Kidney (tissue), 22 donors: Measurements from ENCODE around the gene EEIG1. TPM values are rescaled to one million over a fixed set of nuclear protein-coding genes. Genes with fewer than 3 reads are reported as not detected.

ENCODE experiments used
- DNase-seq, 5 donors: peaks; one replicate each; pipeline ENCODE4 v3.0.0-alpha.2; 2013 to 2020
- FAIRE-seq: peaks from 2 replicates; lab custom pipeline; 2012; peaks lifted over from hg19 to GRCh38; lab: Jason Lieb, UNC
- H3K27ac ChIP-seq, 2 donors: one replicate each; pipeline ENCODE4 v1.7.0; 2013; ENCODE audit warnings: low read depth in 2 of 2, low read length in 2 of 2, inconsistent platforms in 1 of 2
- H3K27me3 ChIP-seq: one replicate; pipeline ENCODE4 v1.7.1; 2013; ENCODE audit warnings: low read length, inconsistent platforms; ENCODE audit not compliant: control insufficient read depth, insufficient read depth
- H3K36me3 ChIP-seq, 3 donors: one replicate each; pipeline versions ENCODE4 v1.7.0 to v1.7.1; 2013; ENCODE audit warnings: low read length in 3 of 3, control low read depth in 1 of 3, inconsistent platforms in 1 of 3; ENCODE audit not compliant: insufficient read depth in 3 of 3, control insufficient read depth in 2 of 3
- H3K4me1 ChIP-seq, 3 donors: one replicate each; pipeline versions ENCODE4 v1.7.0 to v1.7.1; 2013; ENCODE audit warnings: low read length in 3 of 3, inconsistent platforms in 1 of 3, low read depth in 1 of 3; ENCODE audit not compliant: control insufficient read depth in 2 of 3, insufficient read depth in 2 of 3
- H3K4me3 ChIP-seq, 3 donors: one replicate each; pipeline versions ENCODE4 v1.7.0 to v1.8.1; 2013; ENCODE audit warnings: low read length in 3 of 3, control low read depth in 1 of 3, inconsistent platforms in 1 of 3
- H3K9ac ChIP-seq, 3 donors: one replicate each; pipeline versions ENCODE4 v1.7.0 to v1.7.1; 2013; ENCODE audit warnings: low read length in 3 of 3, control low read depth in 1 of 3, inconsistent platforms in 1 of 3
- H3K9me3 ChIP-seq, 3 donors: one replicate each; pipeline versions ENCODE4 v1.7.0 to v1.7.1; 2013; ENCODE audit warnings: low read length in 3 of 3, control low read depth in 1 of 3, inconsistent platforms in 1 of 3; ENCODE audit not compliant: control insufficient read depth in 2 of 3, insufficient read depth in 1 of 3
- CTCF ChIP-seq: IDR thresholded peaks from 3 replicates; pipeline ENCODE4 v1.5.1; 2012; ENCODE audit warnings: mild to moderate bottlenecking, moderate library complexity, borderline replicate concordance; ENCODE audit not compliant: insufficient read depth; ENCODE audit errors: extremely low read depth
- intact Hi-C: fragments of 100-400 bp; cut with DNase I; formaldehyde crosslinking; loops from one replicate; pipeline ENCODE4 v1.11.1; 2022
- long read RNA-seq, 10 donors: library from polyadenylated mRNA in 1 of 10; unstranded in 1 of 10; transcript quantifications; one replicate each; pipeline ENCODE4 v2.0.0 and lab custom pipeline, GENCODE V29; 2021 to 2026
- polyA plus RNA-seq: library from polyadenylated mRNA; stranded (reverse); fragments of 350-450 nt; fragmentation: Illumina TruSeq; extraction: RNeasy Lipid Tissue Mini Kit (QIAGEN cat#74804); gene quantifications from one replicate; pipeline ENCODE4 v1.2.3, GENCODE V29; 2014; ENCODE audit warnings: low read depth, low replicate concordance; ENCODE audit not compliant: insufficient read depth
- total RNA-seq: library from RNA; stranded (reverse); fragmentation: NEBNext Ultra II Directional; extraction: Animal tissue kit (Norgen Biotek cat#: 25700); gene quantifications from one replicate; pipeline ENCODE4 v1.2.1, GENCODE V29; 2021
- donor health status: control.
- donor health status: control.
- donor health status: control.
- donor health status: control.
- donor health status: control.
- donor health status: DM: yes; HTN: yes; CAD: no.
- donor health status: Normal renal cell carcinoma (clear cell type).

Gene EEIG1
- total RNA-seq (75.9 TPM), polyA plus RNA-seq (34.3 TPM)
- long read RNA-seq, donor 1, full-length matches to known transcripts, result 2 of 2 reads
- long read RNA-seq, donor 1, partial matches to known transcripts, result 0 of 2 reads
- long read RNA-seq, donor 1, other reads (novel, unspliced or antisense), result 0 of 2 reads
- long read RNA-seq, donor 2, full-length matches to known transcripts, result 2 of 2 reads
- long read RNA-seq, donor 2, partial matches to known transcripts, result 0 of 2 reads
- long read RNA-seq, donor 2, other reads (novel, unspliced or antisense), result 0 of 2 reads
- long read RNA-seq, donor 3, full-length matches to known transcripts, result 3 of 3 reads
- long read RNA-seq, donor 3, partial matches to known transcripts, result 0 of 3 reads
- long read RNA-seq, donor 3, other reads (novel, unspliced or antisense), result 0 of 3 reads
- long read RNA-seq, donor 4, full-length matches to known transcripts, result 5 of 5 reads
- long read RNA-seq, donor 4, partial matches to known transcripts, result 0 of 5 reads
- long read RNA-seq, donor 4, other reads (novel, unspliced or antisense), result 0 of 5 reads
- long read RNA-seq, donor 5, full-length matches to known transcripts, result 1 of 1 reads
- long read RNA-seq, donor 5, partial matches to known transcripts, result 0 of 1 reads
- long read RNA-seq, donor 5, other reads (novel, unspliced or antisense), result 0 of 1 reads
- long read RNA-seq, donor 6, partial matches to known transcripts, result 26 of 26 reads
- long read RNA-seq, donor 6, other reads (novel, unspliced or antisense), result 0 of 26 reads
- long read RNA-seq, donor 7, partial matches to known transcripts, result 1 of 44 reads
- long read RNA-seq, donor 7, other reads (novel, unspliced or antisense), result 43 of 44 reads
- long read RNA-seq, donor 8, full-length matches to known transcripts, result 5 of 5 reads
- long read RNA-seq, donor 8, partial matches to known transcripts, result 0 of 5 reads
- long read RNA-seq, donor 8, other reads (novel, unspliced or antisense), result 0 of 5 reads
- long read RNA-seq, donor 9, full-length matches to known transcripts, result 5 of 5 reads
- long read RNA-seq, donor 9, partial matches to known transcripts, result 0 of 5 reads
- long read RNA-seq, donor 9, other reads (novel, unspliced or antisense), result 0 of 5 reads
- long read RNA-seq, donor 10, full-length matches to known transcripts, result 2 of 2 reads
- long read RNA-seq, donor 10, partial matches to known transcripts, result 0 of 2 reads
- long read RNA-seq, donor 10, other reads (novel, unspliced or antisense), result 0 of 2 reads

- no peaks in the 10 kb centered on the region for H3K36me3 ChIP-seq
- H3K9me3 ChIP-seq, result no peaks in the 10 kb centered on the region
- FAIRE-seq, result no peak
- H3K4me1 ChIP-seq, result peaks cover 3 to 29% (median 28%) of the 10 kb centered on the region in 3 donors
- intact Hi-C loops, result no loop called here
- peak within 1 kb of the TSS; percentile 92 to 93 for H3K27ac ChIP-seq
- DNase-seq, result peak; percentile 98 to 99 (median 98)
- H3K27me3 ChIP-seq, result no peaks in the 10 kb centered on the region
- H3K9ac ChIP-seq, result peak within 1 kb of the TSS; percentile 57 to 97 (median 87)
- H3K4me3 ChIP-seq, result peak within 1 kb of the TSS; percentile 71 to 95 (median 80)
- no peak for TF ChIP-seq CTCF
Measured at GRCh38 chr9:127980706-127981558, at the start of gene EEIG1. EEIG1 (minus strand) TSS chr9:127980989; CDS start chr9:127980137, 852 bp downstream.

GRCh38 chr9:128027705-128028104 lies 46.9 kb upstream of the EEIG1 start:
- Histone ChIP-seq H3K4me1 (no peaks in the 10 kb centered on the region), H3K9ac (no peak overlapping the region), H3K36me3 (no peaks in the 10 kb centered on the region), H3K27me3 (no peaks in the 10 kb centered on the region), H3K27ac (no peak overlapping the region), H3K4me3 (no peak overlapping the region), H3K9me3 (no peaks in the 10 kb centered on the region)
- intact Hi-C loops, result no loop called here
- no peak for FAIRE-seq
- DNase-seq, result no peak
- no peak for TF ChIP-seq CTCF
